Stimulated activated CD4-positive, alpha-beta T cell treated with anti-CD3 and anti-CD28 coated beads, Interleukin-1b, Interleukin-23, amount 100 ng/mL, for 1 hour (primary cell): Measurements from ENCODE around the gene COPS9.

ENCODE experiments used
- DNase-seq, 2 donors: peaks; one replicate each; pipeline ENCODE4 v3.0.0-alpha.2; 2020; ENCODE audit warnings: low read depth in 2 of 2

COPS9 gene

DNA sequence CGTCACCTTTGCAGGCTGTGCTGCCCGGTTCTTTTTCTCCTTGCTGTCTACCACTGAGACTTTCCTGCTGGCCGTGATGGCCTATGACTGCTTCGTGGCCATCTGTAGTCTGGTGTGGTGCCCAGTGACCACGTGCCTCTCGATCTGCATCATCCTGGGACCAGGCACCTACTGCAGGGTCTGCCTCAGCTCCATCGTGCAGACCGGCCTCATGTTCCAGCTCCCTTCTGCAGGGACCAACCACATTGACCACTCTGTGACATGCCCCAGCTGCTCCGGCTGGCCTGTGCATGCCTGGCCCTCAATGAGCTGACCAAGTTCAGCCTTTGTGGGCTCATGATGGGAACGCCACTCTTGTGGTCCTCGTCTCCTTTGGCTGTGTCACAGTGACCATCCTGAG, 26.7 kb downstream of the COPS9 start:
- DNase-seq: no peak

DNA sequence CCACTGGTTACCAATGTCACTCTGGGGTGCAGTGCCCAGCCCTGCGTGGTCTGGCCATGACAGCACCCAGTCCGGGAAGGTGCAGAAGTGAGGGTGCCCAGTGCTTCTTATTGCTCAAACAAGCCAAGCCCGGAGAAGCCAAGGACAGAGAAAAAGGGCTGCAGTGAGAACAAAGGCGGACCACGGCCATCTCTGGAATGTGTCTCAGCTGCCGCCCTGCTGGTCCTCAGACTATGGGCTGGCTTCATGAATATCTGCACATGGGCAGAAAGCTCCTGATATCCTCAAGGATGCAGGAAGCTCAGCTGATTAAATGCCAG, 28.7 kb downstream of the COPS9 start:
- no peak for DNase-seq

DNA sequence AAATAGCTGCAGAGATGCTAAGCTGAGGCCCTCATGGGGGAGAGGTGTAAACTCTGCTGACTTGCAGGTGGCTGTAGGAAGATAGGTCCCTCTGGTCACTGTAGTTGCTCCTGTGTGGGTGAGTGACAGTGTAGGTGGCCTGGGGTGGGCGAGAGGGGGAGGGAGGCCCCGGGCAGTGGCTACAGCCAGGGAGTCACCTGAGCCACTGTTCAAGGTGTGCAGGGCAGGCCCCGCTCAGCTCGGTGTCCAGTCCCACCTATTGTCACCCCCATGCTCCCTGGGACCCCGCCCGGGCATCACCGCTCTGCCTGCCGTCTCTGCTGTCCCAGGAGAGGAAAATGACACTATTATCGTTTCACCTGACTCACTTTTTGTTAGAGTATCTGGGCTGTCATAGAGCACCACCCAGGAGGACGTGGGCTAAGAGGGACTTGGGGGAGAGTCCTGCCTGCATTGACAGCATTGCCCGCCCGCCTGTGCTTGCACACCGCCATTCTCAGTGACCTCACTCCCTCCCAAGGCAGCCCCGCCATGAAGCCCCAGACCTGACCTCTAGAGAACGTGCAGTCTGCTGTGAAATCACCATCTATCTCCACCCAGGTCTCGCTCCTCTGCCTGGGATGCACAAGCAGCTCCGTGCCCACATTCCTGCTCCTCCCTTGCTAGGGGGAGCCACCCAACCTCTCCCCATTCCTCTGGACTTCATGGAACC, 29.2 kb downstream of the COPS9 start:
- no peak for DNase-seq

DNA sequence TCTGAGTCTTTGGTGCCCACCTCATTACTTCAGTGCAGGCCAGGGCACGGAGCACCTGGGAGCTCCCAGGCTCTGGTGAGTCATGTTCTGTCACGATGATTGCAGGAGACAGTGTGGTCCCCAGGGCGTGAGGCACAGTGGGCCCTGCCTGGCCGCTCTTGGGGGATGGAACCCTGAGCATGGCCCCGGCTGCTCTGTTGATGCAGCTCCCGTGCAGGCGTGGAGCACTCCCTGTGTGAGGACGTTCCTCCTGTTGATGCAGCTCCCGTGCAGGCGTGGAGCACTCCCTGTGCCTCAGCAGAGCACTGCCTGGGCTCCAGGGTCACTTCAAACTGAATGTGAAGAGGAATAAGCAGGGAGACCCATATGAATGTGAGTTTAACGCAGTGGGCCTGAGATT, 30.1 kb downstream of the COPS9 start:
- DNase-seq: no peak

DNA sequence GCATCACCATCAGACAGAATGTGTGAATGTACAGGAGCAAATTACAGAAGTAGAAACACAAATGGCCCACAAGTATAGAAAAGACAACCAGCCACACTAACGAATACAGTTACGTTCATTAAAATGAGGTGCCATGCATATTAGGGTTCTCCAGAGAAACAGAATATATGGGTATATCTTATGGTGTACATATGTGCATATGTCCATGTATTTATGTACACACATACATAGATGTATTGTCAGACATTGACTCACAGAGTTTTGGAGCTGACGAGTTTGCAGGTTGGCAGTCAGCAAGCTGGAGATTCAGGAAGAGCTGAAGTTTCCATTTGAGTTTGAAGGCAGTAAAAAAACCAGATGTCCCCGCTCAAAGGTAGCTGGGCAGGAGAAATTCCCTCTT, 33.0 kb downstream of the COPS9 start:
- DNase-seq: no peak

DNA sequence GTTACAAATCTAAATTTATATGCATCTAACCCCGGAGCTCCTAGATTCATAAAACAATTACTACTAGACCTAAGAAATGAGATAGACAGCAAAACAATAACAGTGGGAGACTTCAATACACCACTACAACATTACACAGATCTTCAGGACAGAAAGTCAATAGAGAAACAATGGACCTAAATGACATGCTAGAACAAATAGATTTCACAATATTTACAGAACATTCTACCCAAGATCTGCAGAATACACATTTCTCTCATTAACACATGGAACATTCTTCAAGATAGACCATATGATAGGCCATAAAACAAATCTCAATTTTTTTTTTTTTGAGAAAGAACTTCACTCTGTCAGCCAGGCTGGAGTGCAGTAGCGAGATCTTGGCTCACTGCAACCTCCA, 37.8 kb downstream of the COPS9 start:
- no peak for DNase-seq

DNA sequence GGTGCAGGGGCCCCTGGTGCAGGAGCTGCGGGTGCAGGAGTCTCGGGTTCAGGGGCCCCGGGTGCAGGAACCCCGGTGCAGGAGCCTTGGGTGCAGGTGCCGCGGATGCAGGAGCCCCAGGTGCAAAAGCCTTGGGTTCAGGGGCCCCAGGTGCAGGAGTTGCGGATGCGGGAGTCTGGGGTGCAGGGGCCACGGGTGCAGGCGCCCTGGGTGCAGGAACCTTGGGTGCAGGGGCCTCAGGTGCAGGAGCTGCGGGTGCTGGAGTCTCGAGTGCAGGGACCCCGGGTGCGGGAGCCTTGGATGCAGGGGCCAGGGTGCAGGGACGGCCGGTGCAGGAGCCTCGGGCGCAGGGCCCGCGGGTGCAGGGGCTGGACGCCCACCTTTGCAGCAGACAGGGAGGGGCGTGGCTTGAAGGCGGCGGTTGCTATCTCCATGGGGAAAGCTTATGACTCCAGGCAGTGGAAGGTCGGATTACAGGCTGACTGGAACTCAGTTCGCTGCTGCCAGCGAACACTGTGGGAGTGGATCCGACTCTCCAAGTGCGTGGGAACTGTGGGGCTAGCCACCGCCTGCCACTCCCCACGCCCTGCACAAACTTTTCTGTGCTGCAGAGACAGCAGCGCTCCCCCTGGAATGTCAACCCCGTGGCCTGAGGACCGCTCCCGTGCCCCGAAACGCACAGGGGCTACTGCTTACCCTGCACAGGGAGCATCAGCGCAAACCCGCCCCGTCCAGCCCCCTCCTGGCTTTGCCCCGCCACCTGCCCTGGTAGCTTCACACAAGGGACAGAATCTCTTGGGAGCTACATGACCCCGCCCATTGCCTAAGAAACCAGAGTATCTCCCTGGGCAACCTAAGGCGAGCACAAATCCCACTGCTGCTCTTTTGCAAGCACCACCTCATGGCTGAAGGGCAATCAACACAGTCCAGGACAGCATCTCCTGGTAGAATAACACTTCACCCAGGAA, 40.3 kb downstream of the COPS9 start:
- no peak for DNase-seq

DNA sequence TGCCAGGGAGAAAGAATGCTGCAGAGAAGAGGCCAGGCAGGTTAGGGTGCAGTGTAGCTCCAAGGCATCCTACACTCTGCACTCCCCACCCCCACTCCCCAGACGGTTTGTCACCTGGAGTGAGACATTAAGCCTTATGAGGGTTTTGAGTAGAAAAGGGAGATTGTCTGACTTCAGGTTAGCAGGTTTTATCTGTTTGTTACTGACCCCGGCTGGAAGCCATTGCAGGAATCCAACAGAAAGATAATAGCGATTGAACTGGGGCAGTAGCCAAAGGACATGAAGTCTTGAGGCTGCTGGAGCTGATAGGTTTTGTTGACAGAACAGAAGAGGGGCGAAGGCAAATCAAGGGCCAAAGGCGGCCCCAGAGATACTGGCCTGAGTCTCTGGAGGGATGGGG, 46.8 kb downstream of the COPS9 start:
- no peak for DNase-seq

DNA sequence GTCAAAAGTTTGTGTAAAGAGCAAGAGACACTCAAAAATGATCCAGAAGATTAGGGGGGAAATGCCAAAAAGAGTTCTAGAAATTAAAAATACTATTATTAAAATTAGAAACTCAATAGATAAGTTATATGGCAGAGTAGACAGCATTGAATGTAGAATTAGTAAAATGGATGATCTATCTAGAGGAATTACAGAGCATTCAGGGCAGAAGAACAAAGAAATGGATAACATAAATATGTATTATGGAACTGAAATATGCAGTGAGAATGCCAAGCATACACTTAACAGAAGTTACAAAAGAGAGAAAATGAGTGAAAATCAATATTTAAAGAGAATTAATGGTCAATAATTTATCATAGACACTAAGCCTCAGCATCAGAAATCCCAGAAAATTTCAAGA, 49.5 kb downstream of the COPS9 start:
- no peak for DNase-seq
